ENCODE results near the gene TRIM44.
"Not testable (repeated sequence)": the region's sequence is repeated elsewhere in the genome, so short reads cannot be mapped to it uniquely, and the experiment has no call there.

TRIM44 gene

GRCh38 chr11:35855671-35856070, 193.1 kb downstream of the TRIM44 start:
- DNase-seq (ENCODE audit: low spot score): no peak

GRCh38 chr11:35856259-35856658, 193.7 kb downstream of the TRIM44 start:
- no peak for DNase-seq (ENCODE audit: low spot score)

- no peak for DNase-seq (ENCODE audit: low spot score)
Observed at GRCh38 chr11:35856756-35857155, 194.2 kb downstream of the TRIM44 start.

GRCh38 chr11:35857922-35858321, 195.3 kb downstream of the TRIM44 start:
- no peak for DNase-seq (ENCODE audit: low spot score)

- DNase-seq (ENCODE audit: low spot score): no peak
Observed at GRCh38 chr11:35859301-35859700, 196.7 kb downstream of the TRIM44 start.

- not testable (repeated sequence) for DNase-seq (ENCODE audit: low spot score)
Observed at GRCh38 chr11:35860194-35860593, 197.6 kb downstream of the TRIM44 start.

GRCh38 chr11:35861191-35861590, 198.6 kb downstream of the TRIM44 start:
- no peak for DNase-seq (ENCODE audit: low spot score)

- no peak for DNase-seq (ENCODE audit: low spot score)
Observed at GRCh38 chr11:35862666-35863065, 200.1 kb downstream of the TRIM44 start.

GRCh38 chr11:35864131-35864530, 201.6 kb downstream of the TRIM44 start:
- DNase-seq (ENCODE audit: low spot score): no peak

GRCh38 chr11:35866601-35867000, 204.0 kb downstream of the TRIM44 start:
- no peak for DNase-seq (ENCODE audit: low spot score)
